ENCODE results near the gene UST.

DNA sequence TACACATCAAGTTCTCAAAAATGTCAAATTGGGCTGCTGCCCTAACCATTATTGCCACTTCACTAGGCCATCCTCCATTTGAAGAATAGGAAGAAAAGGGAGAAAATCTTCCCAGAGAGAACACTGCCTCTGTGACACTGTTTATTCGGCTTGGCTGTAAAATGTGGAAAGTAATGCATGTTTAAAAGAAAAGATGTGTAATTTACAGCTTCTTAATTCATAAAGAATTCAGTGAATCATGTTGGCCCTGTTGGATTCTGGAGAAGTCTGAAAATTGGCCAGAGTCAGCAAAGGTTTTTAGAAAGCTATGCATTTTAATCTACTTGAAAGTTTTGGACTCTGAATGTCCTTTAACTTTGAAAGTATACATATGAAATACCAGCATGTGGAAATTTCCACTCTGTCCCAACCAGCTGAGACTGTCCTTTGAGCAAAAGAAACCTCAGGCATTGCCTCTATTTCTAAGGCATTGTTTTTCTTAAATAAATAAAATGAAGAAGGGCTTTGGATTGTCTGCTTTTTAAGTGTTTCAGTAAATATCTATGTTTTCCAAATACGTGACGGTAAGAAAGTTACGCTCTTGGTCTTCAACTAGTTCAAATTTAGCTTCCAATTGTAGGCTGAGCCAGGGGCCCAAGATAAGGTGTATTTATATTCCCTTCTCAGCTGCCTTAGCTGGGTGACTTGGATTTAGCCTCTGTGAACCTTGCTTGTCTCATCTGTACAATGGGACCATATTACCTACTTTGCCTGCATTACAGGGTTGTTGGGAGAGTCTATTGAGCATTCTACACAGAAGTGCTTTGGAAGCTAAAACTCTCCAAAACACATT is 222.2 kb downstream of the UST start:
- TF ChIP-seq, protein P1, sequence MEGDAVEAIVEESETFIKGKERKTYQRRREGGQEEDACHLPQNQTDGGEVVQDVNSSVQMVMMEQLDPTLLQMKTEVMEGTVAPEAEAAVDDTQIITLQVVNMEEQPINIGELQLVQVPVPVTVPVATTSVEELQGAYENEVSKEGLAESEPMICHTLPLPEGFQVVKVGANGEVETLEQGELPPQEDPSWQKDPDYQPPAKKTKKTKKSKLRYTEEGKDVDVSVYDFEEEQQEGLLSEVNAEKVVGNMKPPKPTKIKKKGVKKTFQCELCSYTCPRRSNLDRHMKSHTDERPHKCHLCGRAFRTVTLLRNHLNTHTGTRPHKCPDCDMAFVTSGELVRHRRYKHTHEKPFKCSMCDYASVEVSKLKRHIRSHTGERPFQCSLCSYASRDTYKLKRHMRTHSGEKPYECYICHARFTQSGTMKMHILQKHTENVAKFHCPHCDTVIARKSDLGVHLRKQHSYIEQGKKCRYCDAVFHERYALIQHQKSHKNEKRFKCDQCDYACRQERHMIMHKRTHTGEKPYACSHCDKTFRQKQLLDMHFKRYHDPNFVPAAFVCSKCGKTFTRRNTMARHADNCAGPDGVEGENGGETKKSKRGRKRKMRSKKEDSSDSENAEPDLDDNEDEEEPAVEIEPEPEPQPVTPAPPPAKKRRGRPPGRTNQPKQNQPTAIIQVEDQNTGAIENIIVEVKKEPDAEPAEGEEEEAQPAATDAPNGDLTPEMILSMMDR (IDR thresholded peaks at IDR 0.05): no peak
- no peak for TF ChIP-seq EZH2 (IDR thresholded peaks at IDR 0.05; ENCODE audit: borderline replicate concordance, insufficient read depth, low read depth, low read length, poor library complexity, severe bottlenecking)
